ENCODE results near the gene LCN12. TPM values are rescaled to one million over a fixed set of nuclear protein-coding genes. Genes with fewer than 3 reads are reported as not detected.

The LCN12 gene
- polyA plus RNA-seq, 3 donors, result 0.29 TPM; not detected in 2

- Histone ChIP-seq H2AFZ (ENCODE audit: insufficient read depth, low read depth, low read length, poor library complexity, severe bottlenecking) (peak overlapping the region; percentile 43), H4K20me1 (ENCODE audit: insufficient read depth, low read length) (peaks cover 47% of the 10 kb centered on the region), H3K27ac (ENCODE audit: low read depth in 1 of 2, low read length in 2 of 2) (peak overlapping the region; percentile 47 to 80), H3K9ac (ENCODE audit: insufficient read depth, low read length, poor library complexity, severe bottlenecking) (peak overlapping the region; percentile 80), H3K4me2 (replicated peaks; ENCODE audit: extremely low read depth, low read length, poor library complexity, severe bottlenecking) (peak overlapping the region; percentile 93), H3K4me1 (ENCODE audit: control insufficient read depth in 1 of 2, insufficient read depth in 2 of 2, low read length in 2 of 2) (peaks cover 15 to 27% of the 10 kb centered on the region in 2 donors), H3K36me3 (replicated peaks in 1 of 2; ENCODE audit: control insufficient read depth in 1 of 2, insufficient read depth in 2 of 2, low read length in 2 of 2) (peaks cover 37 to 41% of the 10 kb centered on the region in 2 donors), H3K27me3 (ENCODE audit: control insufficient read depth in 2 of 2, insufficient read depth in 2 of 2, low read length in 2 of 2) (no peaks in the 10 kb centered on the region), H3K4me3 (replicated peaks in 1 of 3; ENCODE audit: low read depth in 2 of 3, low read length in 3 of 3) (peak overlapping the region; percentile 79 to 86 (median 79)), H3K79me2 (ENCODE audit: insufficient read depth, low read length) (peaks cover 20% of the 10 kb centered on the region), H3K9me3 (replicated peaks in 1 of 2; ENCODE audit: control insufficient read depth in 1 of 2, insufficient read depth in 1 of 2, low read length in 2 of 2) (no peaks in the 10 kb centered on the region)
- peaks cover 0 to 6% (median 4%) of the 10 kb centered on the region in 3 donors for H3K27me3 Mint-ChIP-seq (ENCODE audit: low read depth in 3 of 3)
- TF ChIP-seq, protein P1, sequence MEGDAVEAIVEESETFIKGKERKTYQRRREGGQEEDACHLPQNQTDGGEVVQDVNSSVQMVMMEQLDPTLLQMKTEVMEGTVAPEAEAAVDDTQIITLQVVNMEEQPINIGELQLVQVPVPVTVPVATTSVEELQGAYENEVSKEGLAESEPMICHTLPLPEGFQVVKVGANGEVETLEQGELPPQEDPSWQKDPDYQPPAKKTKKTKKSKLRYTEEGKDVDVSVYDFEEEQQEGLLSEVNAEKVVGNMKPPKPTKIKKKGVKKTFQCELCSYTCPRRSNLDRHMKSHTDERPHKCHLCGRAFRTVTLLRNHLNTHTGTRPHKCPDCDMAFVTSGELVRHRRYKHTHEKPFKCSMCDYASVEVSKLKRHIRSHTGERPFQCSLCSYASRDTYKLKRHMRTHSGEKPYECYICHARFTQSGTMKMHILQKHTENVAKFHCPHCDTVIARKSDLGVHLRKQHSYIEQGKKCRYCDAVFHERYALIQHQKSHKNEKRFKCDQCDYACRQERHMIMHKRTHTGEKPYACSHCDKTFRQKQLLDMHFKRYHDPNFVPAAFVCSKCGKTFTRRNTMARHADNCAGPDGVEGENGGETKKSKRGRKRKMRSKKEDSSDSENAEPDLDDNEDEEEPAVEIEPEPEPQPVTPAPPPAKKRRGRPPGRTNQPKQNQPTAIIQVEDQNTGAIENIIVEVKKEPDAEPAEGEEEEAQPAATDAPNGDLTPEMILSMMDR (IDR thresholded peaks at IDR 0.05), result no peak
- peak overlapping the region in 3 of 7 donors; percentile 31 to 58 (median 50) for H3K27ac Mint-ChIP-seq
- peak overlapping the region; percentile 73 to 83 for H3K4me3 Mint-ChIP-seq
- H3K4me1 Mint-ChIP-seq, result peaks cover 14% of the 10 kb centered on the region
- WGBS (ENCODE audit: insufficient coverage), result under 1% methylated on average over 45 of the region's 45 CpGs
- peak; percentile 53 to 76 (median 64) for DNase-seq
- peaks cover 24 to 41% of the 10 kb centered on the region in 2 donors for H3K36me3 Mint-ChIP-seq
- peaks cover 0 to 2% (median 0%) of the 10 kb centered on the region in 7 donors for H3K9me3 Mint-ChIP-seq
- intact Hi-C loops (cut with micrococcal nuclease), result loop anchor here (2.0 to 10.0 kb wide), 4 partner anchors 57 to 139 kb away; partner anchors contain the start of genes AJM1 (in 1 of the 2), FUT7 (in 1 of the 2), PHPT1 (in 1 of the 2) and RABL6 (in 1 of the 2)
Observed at GRCh38 chr9:136944212-136944518, 7.9 kb upstream of the LCN12 start.

DNA sequence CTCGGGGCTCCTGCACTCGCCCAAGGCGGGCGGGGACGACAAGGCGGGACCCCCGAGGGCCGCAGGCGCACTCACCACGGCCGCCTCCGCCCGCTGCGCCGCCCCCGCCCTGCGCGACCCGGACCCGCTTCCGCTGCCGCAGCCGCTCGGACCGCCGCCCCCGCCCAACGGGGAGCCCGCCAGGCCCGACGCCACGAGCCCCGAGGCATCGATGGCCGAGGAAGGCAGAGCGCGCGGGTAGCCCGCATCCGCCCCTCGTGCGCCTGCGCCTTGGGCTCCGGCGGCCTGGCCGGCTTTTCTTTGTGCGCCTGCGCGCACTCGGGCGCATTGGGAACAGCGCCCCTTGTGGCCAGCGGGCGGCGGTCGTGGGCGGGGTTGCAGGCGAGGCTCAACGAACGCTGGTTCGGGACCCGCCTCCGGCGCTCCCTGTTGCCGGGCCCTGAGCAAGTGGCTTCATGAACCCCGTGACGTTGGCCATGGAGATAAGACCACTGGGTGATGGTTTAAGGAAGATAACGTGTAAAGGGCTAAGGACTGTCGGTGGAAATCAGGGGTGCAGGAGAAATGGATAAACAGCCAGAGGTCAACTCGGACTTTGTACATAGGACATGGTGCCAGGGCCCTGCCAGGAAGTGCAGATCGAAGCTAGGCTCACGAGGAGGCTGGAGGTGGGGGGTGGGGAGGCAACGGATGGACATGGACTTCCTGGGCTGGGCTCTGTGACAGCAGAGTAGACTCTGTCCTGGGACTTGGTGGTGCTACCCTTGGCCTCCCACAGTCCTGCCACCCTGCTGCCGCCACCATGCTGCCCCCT, 7.3 kb upstream of the LCN12 start, which contains the start of the genes C8G and FBXW5:
TSS of gene C8G (plus strand) at position 725 of the 814 bp plus-strand sequence. CDS start at position 803, 78 bp downstream.
TSS of gene FBXW5 (minus strand) at position 220 of the 814 bp plus-strand sequence. CDS start 655 bp downstream, outside the sequence.
- Histone ChIP-seq H2AFZ (ENCODE audit: insufficient read depth, low read depth, low read length, poor library complexity, severe bottlenecking) (peak within 1 kb of the TSS; percentile 43), H3K4me1 (ENCODE audit: control insufficient read depth in 1 of 2, insufficient read depth in 2 of 2, low read length in 2 of 2) (peaks cover 19 to 32% of the 10 kb centered on the region in 2 donors), H4K20me1 (ENCODE audit: insufficient read depth, low read length) (peaks cover 42% of the 10 kb centered on the region), H3K4me3 (replicated peaks in 1 of 3; ENCODE audit: low read depth in 2 of 3, low read length in 3 of 3) (peak within 1 kb of the TSS; percentile 79 to 86 (median 79)), H3K9ac (ENCODE audit: insufficient read depth, low read length, poor library complexity, severe bottlenecking) (peak within 1 kb of the TSS; percentile 80), H3K27me3 (ENCODE audit: control insufficient read depth in 2 of 2, insufficient read depth in 2 of 2, low read length in 2 of 2) (no peaks in the 10 kb centered on the region), H3K79me2 (ENCODE audit: insufficient read depth, low read length) (peaks cover 20% of the 10 kb centered on the region), H3K27ac (ENCODE audit: low read depth in 1 of 2, low read length in 2 of 2) (peak within 1 kb of the TSS; percentile 47 to 80), H3K36me3 (replicated peaks in 1 of 2; ENCODE audit: control insufficient read depth in 1 of 2, insufficient read depth in 2 of 2, low read length in 2 of 2) (peaks cover 33 to 35% of the 10 kb centered on the region in 2 donors), H3K4me2 (replicated peaks; ENCODE audit: extremely low read depth, low read length, poor library complexity, severe bottlenecking) (peak within 1 kb of the TSS; percentile 93), H3K9me3 (replicated peaks in 1 of 2; ENCODE audit: control insufficient read depth in 1 of 2, insufficient read depth in 1 of 2, low read length in 2 of 2) (no peaks in the 10 kb centered on the region)
- H3K36me3 Mint-ChIP-seq, result peaks cover 19 to 36% of the 10 kb centered on the region in 2 donors
- WGBS (ENCODE audit: insufficient coverage), result 3% methylated on average over 72 of the region's 74 CpGs
- DNase-seq, result peak; percentile 90 to 92 (median 91)
- peak within 1 kb of the TSS in 6 of 7 donors; percentile 31 to 77 (median 60) for H3K27ac Mint-ChIP-seq
- TF ChIP-seq, protein P1 (IDR thresholded peaks at IDR 0.05), result peak; percentile 97
- peaks cover 13% of the 10 kb centered on the region for H3K4me1 Mint-ChIP-seq
- H3K27me3 Mint-ChIP-seq (ENCODE audit: low read depth in 3 of 3), result peaks cover 0 to 6% (median 4%) of the 10 kb centered on the region in 3 donors
- no peaks in the 10 kb centered on the region for H3K9me3 Mint-ChIP-seq
- intact Hi-C loops (cut with micrococcal nuclease), result loop anchor here (2.0 to 10.0 kb wide), 4 partner anchors 58 to 140 kb away; partner anchors contain the start of genes AJM1 (in 1 of the 2), FUT7 (in 1 of the 2), PHPT1 (in 1 of the 2) and RABL6 (in 1 of the 2)
- peak within 1 kb of the TSS; percentile 73 to 83 for H3K4me3 Mint-ChIP-seq
